ENCODE data around the gene EGFL6. TPM values are rescaled to one million over a fixed set of nuclear protein-coding genes. Genes with fewer than 3 reads are reported as not detected.

EGFL6 gene
- total RNA-seq, 2 experiments from 2014 or later: not detected

DNA sequence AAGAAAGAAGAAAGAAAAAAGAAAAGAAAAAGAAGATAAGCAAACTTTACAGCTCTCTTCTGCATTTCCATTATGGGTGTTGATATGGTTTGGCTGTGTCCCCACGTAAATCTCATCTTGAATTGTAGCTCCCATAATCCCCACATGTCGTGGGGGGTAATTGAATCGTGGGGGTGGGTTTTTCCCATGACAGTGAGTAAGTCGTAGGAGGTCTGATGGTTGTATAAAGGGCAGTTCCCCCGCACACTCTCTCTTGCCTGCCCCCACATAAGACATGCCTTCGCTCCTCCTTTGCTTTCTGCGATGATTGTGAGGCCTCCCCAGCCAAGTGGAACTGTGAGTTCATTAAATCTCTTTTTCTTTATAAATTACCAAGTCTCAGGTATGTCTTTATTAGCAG is 112.2 kb downstream of the EGFL6 start:
- Mint-ChIP-seq H3K4me3 (no peak overlapping the region), H3K27ac (no peak overlapping the region), H3K9me3 (no peaks in the 10 kb centered on the region), H3K4me1 (ENCODE audit: low read depth) (no peaks in the 10 kb centered on the region), H3K36me3 (ENCODE audit: low read depth) (peaks cover 4% of the 10 kb centered on the region), H3K27me3 (no peaks in the 10 kb centered on the region)
- H3K4me3 ChIP-seq (ENCODE audit: low read length): no peak overlapping the region
- H3K36me3 ChIP-seq (ENCODE audit: insufficient read depth, low read length): no peaks in the 10 kb centered on the region
- intact Hi-C loops (cut with DNase I, micrococcal nuclease): no loop called here
- peaks cover 4% of the 10 kb centered on the region for H3K4me1 ChIP-seq (ENCODE audit: insufficient read depth, low read length)
- no peaks in the 10 kb centered on the region for H3K9me3 ChIP-seq (ENCODE audit: control insufficient read depth in 1 of 2, insufficient read depth in 1 of 2, low read length in 2 of 2)
- TF ChIP-seq, protein P1, sequence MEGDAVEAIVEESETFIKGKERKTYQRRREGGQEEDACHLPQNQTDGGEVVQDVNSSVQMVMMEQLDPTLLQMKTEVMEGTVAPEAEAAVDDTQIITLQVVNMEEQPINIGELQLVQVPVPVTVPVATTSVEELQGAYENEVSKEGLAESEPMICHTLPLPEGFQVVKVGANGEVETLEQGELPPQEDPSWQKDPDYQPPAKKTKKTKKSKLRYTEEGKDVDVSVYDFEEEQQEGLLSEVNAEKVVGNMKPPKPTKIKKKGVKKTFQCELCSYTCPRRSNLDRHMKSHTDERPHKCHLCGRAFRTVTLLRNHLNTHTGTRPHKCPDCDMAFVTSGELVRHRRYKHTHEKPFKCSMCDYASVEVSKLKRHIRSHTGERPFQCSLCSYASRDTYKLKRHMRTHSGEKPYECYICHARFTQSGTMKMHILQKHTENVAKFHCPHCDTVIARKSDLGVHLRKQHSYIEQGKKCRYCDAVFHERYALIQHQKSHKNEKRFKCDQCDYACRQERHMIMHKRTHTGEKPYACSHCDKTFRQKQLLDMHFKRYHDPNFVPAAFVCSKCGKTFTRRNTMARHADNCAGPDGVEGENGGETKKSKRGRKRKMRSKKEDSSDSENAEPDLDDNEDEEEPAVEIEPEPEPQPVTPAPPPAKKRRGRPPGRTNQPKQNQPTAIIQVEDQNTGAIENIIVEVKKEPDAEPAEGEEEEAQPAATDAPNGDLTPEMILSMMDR (IDR thresholded peaks at IDR 0.05): no peak
- no peak overlapping the region for H3K27ac ChIP-seq (ENCODE audit: low read depth in 1 of 2, low read length in 2 of 2)
- ChIA-PET CTCF (no interaction called here), POLR2A (interaction anchor here (0.7 kb wide), 1 partner anchor 791 kb away, joined by 3 read pairs; no protein-coding TSS in a partner anchor)
- no peak for ATAC-seq (ENCODE audit: poor library complexity)
- no peak for DNase-seq
- no peaks in the 10 kb centered on the region for H3K27me3 ChIP-seq (ENCODE audit: control insufficient read depth in 1 of 2, insufficient read depth in 2 of 2, low read length in 2 of 2)

Small RNA genes within 50 kb of the gene (microRNA-seq; reads per million reads assigned to microRNA genes)
- gene MIR6086 (ENCODE audit: borderline microRNAs expressed, borderline replicate concordance): not detected

Other genes starting within 250 kb of the EGFL6 start
- gene ATXN3L, start 249.5 kb upstream of the EGFL6 start, total RNA-seq: not detected
- 1 to 10 TPM; 6.5 to 8.3 TPM for gene TCEANC, start 83.5 kb downstream of the EGFL6 start, total RNA-seq
- 10 to 100 TPM; 21.4 to 25.2 TPM for gene RAB9A, start 119.5 kb downstream of the EGFL6 start, total RNA-seq
- 10 to 100 TPM; 21.4 to 22.3 TPM for gene TRAPPC2, start 165.0 kb downstream of the EGFL6 start, total RNA-seq
- 10 to 100 TPM; 59.1 to 60.0 TPM for gene OFD1, start 165.1 kb downstream of the EGFL6 start, total RNA-seq
- not detected for gene GPM6B, start 247.5 kb downstream of the EGFL6 start, total RNA-seq